Measurements from ENCODE around the gene CIRBP.

- no peak for TF ChIP-seq CTCF (conservative IDR thresholded peaks at IDR 0.05; ENCODE audit: low read length)
- TF ChIP-seq EZH2phosphoT487 (IDR thresholded peaks at IDR 0.05; ENCODE audit: borderline replicate concordance, low read depth, low read length) = no peak
Measured at GRCh38 chr19:1265615-1266128, 3.5 kb upstream of the CIRBP start.

Data from OCI-LY7 (cell line).